ENCODE data around the gene MALRD1.
"Not testable (repeated sequence)": the region's sequence is repeated elsewhere in the genome, so short reads cannot be mapped to it uniquely, and the experiment has no call there.

The MALRD1 gene

DNA sequence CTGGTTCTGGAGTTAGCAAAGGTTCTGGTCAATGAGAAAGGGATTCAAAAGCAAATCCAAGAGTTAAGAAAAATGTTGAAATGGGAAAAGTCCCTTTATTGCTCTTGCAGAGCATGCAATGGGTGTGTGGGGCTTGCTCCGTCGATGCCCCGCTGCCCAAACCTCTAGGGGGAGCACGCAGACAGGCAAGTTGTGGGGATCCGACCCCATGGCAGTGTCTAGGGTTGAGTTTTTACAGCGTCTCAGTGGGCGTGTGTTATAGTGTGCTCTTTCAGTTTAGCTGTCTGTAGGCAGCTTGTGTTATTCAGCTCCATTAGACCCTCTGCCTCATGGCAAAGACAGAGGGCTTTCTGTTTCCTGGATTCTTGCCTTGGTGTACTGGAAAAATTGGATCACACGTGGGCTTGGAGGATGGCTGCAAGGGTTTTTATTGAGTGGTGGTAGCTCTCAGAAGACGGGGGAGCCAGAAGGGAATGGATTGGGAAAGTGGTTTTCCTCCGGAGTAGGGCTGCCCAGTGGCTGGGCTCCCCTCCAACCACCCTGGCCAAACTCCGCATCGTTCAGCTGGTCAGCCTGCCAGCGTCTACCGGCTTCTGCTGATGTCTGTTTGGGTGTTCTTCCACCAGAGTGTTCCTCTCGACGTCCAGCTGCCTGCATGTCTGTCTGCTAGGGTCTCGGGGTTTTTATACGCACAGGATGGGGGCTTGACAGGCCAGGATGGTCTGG lies 665.4 kb downstream of the MALRD1 start:
- H3K27me3 ChIP-seq (replicated peaks; ENCODE audit: control insufficient read depth, insufficient read depth, low read length) = no peaks in the 10 kb centered on the region
- no peaks in the 10 kb centered on the region for H3K4me1 ChIP-seq (ENCODE audit: control insufficient read depth, insufficient read depth, low read length)
- H3K36me3 ChIP-seq (ENCODE audit: control insufficient read depth, insufficient read depth, low read length, severe bottlenecking) = no peaks in the 10 kb centered on the region
- H3K4me3 ChIP-seq (ENCODE audit: low read length) = peak overlapping the region; percentile 42
- H3K9me3 ChIP-seq (ENCODE audit: control insufficient read depth, low read length) = peaks cover 20% of the 10 kb centered on the region
- no peak overlapping the region for H3K9ac ChIP-seq (ENCODE audit: low read length)
- no peak for DNase-seq (ENCODE audit: low read depth)

GRCh38 chr10:19719284-19719683 lies 670.7 kb downstream of the MALRD1 start:
- peak; percentile 41 for DNase-seq (ENCODE audit: low read depth)
- H3K4me3 ChIP-seq (ENCODE audit: low read length) = peak overlapping the region; percentile 65
- no peaks in the 10 kb centered on the region for H3K36me3 ChIP-seq (ENCODE audit: control insufficient read depth, insufficient read depth, low read length, severe bottlenecking)
- H3K27me3 ChIP-seq (replicated peaks; ENCODE audit: control insufficient read depth, insufficient read depth, low read length) = no peaks in the 10 kb centered on the region
- H3K9ac ChIP-seq (ENCODE audit: low read length) = no peak overlapping the region
- no peaks in the 10 kb centered on the region for H3K4me1 ChIP-seq (ENCODE audit: control insufficient read depth, insufficient read depth, low read length)
- no peaks in the 10 kb centered on the region for H3K9me3 ChIP-seq (ENCODE audit: control insufficient read depth, low read length)

DNA sequence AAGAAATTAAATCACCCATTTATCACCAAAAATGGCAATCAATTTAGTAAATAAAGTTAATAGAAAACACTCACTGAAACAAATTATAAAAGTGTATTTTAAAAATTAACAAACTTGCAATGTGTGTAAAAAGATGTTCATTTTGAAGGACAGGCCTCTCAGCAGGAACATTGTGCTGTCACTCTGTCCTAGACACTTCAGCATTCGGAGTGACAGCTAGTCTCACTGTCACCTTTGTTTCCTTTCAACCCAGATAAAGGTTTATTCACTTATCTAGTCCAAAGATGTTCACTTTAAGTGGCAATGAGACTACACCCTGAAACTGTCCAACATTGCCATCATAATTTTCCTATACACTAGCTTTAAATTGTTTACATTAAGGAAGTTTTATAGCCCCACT lies 675.7 kb downstream of the MALRD1 start:
- Histone ChIP-seq H3K27me3 (replicated peaks; ENCODE audit: control insufficient read depth, insufficient read depth, low read length) (no peaks in the 10 kb centered on the region), H3K9me3 (ENCODE audit: control insufficient read depth, low read length) (no peaks in the 10 kb centered on the region), H3K4me1 (ENCODE audit: control insufficient read depth, insufficient read depth, low read length) (no peaks in the 10 kb centered on the region), H3K36me3 (ENCODE audit: control insufficient read depth, insufficient read depth, low read length, severe bottlenecking) (no peaks in the 10 kb centered on the region), H3K4me3 (ENCODE audit: low read length) (no peak overlapping the region), H3K9ac (ENCODE audit: low read length) (no peak overlapping the region)
- DNase-seq (ENCODE audit: low read depth) = no peak

DNA sequence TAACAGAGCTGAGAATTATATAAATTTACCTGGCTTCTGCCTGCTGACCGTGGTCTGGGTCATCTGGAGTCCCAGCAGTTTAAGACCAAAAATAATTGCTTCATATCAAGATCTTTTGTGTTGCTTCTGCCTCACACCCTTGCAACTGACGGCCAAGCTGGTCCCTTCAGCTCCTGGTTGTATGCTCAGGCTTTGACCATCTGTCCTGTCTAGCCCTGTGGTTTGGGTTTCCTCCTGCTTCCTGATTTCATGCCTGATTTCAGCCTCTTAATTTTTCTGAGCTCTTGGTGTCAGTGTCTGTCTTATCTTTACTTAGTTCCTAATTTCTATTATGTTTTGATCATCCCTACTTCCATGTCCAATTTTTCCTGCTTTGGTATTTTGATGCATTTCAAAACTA lies 679.8 kb downstream of the MALRD1 start:
- Histone ChIP-seq H3K4me1 (ENCODE audit: control insufficient read depth, insufficient read depth, low read length) (peaks cover 10% of the 10 kb centered on the region), H3K27me3 (replicated peaks; ENCODE audit: control insufficient read depth, insufficient read depth, low read length) (no peaks in the 10 kb centered on the region), H3K9ac (ENCODE audit: low read length) (no peak overlapping the region), H3K36me3 (ENCODE audit: control insufficient read depth, insufficient read depth, low read length, severe bottlenecking) (no peaks in the 10 kb centered on the region), H3K4me3 (ENCODE audit: low read length) (no peak overlapping the region), H3K9me3 (ENCODE audit: control insufficient read depth, low read length) (no peaks in the 10 kb centered on the region)
- DNase-seq (ENCODE audit: low read depth) = no peak

- Histone ChIP-seq H3K4me3 (ENCODE audit: low read length) (no peak overlapping the region), H3K36me3 (ENCODE audit: control insufficient read depth, insufficient read depth, low read length, severe bottlenecking) (no peaks in the 10 kb centered on the region), H3K9ac (ENCODE audit: low read length) (no peak overlapping the region), H3K27me3 (replicated peaks; ENCODE audit: control insufficient read depth, insufficient read depth, low read length) (no peaks in the 10 kb centered on the region), H3K9me3 (ENCODE audit: control insufficient read depth, low read length) (no peaks in the 10 kb centered on the region), H3K4me1 (ENCODE audit: control insufficient read depth, insufficient read depth, low read length) (peaks cover 10% of the 10 kb centered on the region)
- no peak for DNase-seq (ENCODE audit: low read depth)
Observed at GRCh38 chr10:19728964-19729363, 680.4 kb downstream of the MALRD1 start.

GRCh38 chr10:19730167-19730906 lies 681.7 kb downstream of the MALRD1 start:
- Histone ChIP-seq H3K4me3 (ENCODE audit: low read length) (no peak overlapping the region), H3K36me3 (ENCODE audit: control insufficient read depth, insufficient read depth, low read length, severe bottlenecking) (no peaks in the 10 kb centered on the region), H3K27me3 (replicated peaks; ENCODE audit: control insufficient read depth, insufficient read depth, low read length) (no peaks in the 10 kb centered on the region), H3K9ac (ENCODE audit: low read length) (no peak overlapping the region), H3K9me3 (ENCODE audit: control insufficient read depth, low read length) (no peaks in the 10 kb centered on the region), H3K4me1 (ENCODE audit: control insufficient read depth, insufficient read depth, low read length) (peaks cover 10% of the 10 kb centered on the region)
- DNase-seq (ENCODE audit: low read depth) = peak; percentile 32

- Histone ChIP-seq H3K4me1 (ENCODE audit: control insufficient read depth, insufficient read depth, low read length) (peaks cover 10% of the 10 kb centered on the region), H3K27me3 (replicated peaks; ENCODE audit: control insufficient read depth, insufficient read depth, low read length) (no peaks in the 10 kb centered on the region), H3K4me3 (ENCODE audit: low read length) (no peak overlapping the region), H3K9me3 (ENCODE audit: control insufficient read depth, low read length) (no peaks in the 10 kb centered on the region), H3K36me3 (ENCODE audit: control insufficient read depth, insufficient read depth, low read length, severe bottlenecking) (no peaks in the 10 kb centered on the region), H3K9ac (ENCODE audit: low read length) (no peak overlapping the region)
- no peak for DNase-seq (ENCODE audit: low read depth)
Observed at GRCh38 chr10:19730907-19731217, 682.3 kb downstream of the MALRD1 start.

GRCh38 chr10:19731560-19731959 lies 683.0 kb downstream of the MALRD1 start:
- Histone ChIP-seq H3K27me3 (replicated peaks; ENCODE audit: control insufficient read depth, insufficient read depth, low read length) (no peaks in the 10 kb centered on the region), H3K36me3 (ENCODE audit: control insufficient read depth, insufficient read depth, low read length, severe bottlenecking) (no peaks in the 10 kb centered on the region), H3K9me3 (ENCODE audit: control insufficient read depth, low read length) (no peaks in the 10 kb centered on the region), H3K4me3 (ENCODE audit: low read length) (no peak overlapping the region), H3K4me1 (ENCODE audit: control insufficient read depth, insufficient read depth, low read length) (peaks cover 10% of the 10 kb centered on the region), H3K9ac (ENCODE audit: low read length) (no peak overlapping the region)
- DNase-seq (ENCODE audit: low read depth) = no peak

GRCh38 chr10:19738440-19738839 lies 689.8 kb downstream of the MALRD1 start:
- DNase-seq (ENCODE audit: low read depth) = no peak
- Histone ChIP-seq H3K4me3 (ENCODE audit: low read length) (no peak overlapping the region), H3K4me1 (ENCODE audit: control insufficient read depth, insufficient read depth, low read length) (no peaks in the 10 kb centered on the region), H3K27me3 (replicated peaks; ENCODE audit: control insufficient read depth, insufficient read depth, low read length) (no peaks in the 10 kb centered on the region), H3K9ac (ENCODE audit: low read length) (no peak overlapping the region), H3K9me3 (ENCODE audit: control insufficient read depth, low read length) (no peaks in the 10 kb centered on the region), H3K36me3 (ENCODE audit: control insufficient read depth, insufficient read depth, low read length, severe bottlenecking) (no peaks in the 10 kb centered on the region)

- H3K4me3 ChIP-seq (ENCODE audit: low read length); H3K9ac ChIP-seq (ENCODE audit: low read length); H3K36me3 ChIP-seq (ENCODE audit: control insufficient read depth, insufficient read depth, low read length, severe bottlenecking); DNase-seq (ENCODE audit: low read depth); H3K9me3 ChIP-seq (ENCODE audit: control insufficient read depth, low read length); H3K4me1 ChIP-seq (ENCODE audit: control insufficient read depth, insufficient read depth, low read length); H3K27me3 ChIP-seq (replicated peaks; ENCODE audit: control insufficient read depth, insufficient read depth, low read length): not testable (repeated sequence)
Observed at GRCh38 chr10:19739232-19739631, 690.6 kb downstream of the MALRD1 start.

DNA sequence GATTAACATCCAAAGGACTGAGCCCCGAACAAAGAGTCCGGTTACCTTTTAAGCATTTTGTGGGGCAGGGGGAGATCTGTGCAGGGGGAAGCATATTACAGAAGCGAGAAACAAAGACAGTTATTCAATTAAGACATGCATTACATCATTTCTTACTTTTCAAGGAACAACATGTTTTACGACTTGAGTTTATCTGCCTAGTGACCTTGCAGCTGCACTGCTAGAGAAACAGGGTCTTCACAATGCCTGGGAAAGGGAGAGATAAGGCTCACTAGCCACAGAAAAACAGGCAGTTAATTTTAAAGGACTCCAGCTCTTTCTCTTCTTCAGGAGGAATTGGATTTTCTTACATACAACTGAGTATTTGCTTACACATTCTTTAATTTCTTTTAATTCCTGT lies 693.5 kb downstream of the MALRD1 start:
- not testable (repeated sequence) for H3K9ac ChIP-seq (ENCODE audit: low read length); H3K9me3 ChIP-seq (ENCODE audit: control insufficient read depth, low read length); H3K27me3 ChIP-seq (replicated peaks; ENCODE audit: control insufficient read depth, insufficient read depth, low read length); H3K36me3 ChIP-seq (ENCODE audit: control insufficient read depth, insufficient read depth, low read length, severe bottlenecking); H3K4me1 ChIP-seq (ENCODE audit: control insufficient read depth, insufficient read depth, low read length); H3K4me3 ChIP-seq (ENCODE audit: low read length); DNase-seq (ENCODE audit: low read depth)

DNA sequence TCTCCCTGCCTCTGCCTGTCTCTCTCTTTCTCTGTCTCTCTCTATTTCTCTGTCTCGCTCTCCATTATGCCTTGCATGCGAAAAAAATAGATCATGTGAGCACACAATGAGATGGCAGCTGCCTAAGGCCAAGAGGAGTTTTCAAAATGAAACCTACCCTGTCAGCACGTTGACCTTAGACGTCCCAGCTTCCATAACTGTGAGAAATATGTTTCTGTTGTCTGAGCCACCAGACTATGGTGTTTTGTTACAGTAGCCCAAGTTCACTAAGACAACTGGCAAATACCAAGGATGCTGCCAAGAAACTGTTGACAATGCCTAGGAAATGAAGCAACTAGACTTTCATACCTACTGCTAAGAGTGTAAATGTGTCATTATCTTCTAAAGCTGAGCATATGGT lies 697.1 kb downstream of the MALRD1 start:
- Histone ChIP-seq H3K9me3 (ENCODE audit: control insufficient read depth, low read length) (no peaks in the 10 kb centered on the region), H3K36me3 (ENCODE audit: control insufficient read depth, insufficient read depth, low read length, severe bottlenecking) (no peaks in the 10 kb centered on the region), H3K4me3 (ENCODE audit: low read length) (no peak overlapping the region), H3K4me1 (ENCODE audit: control insufficient read depth, insufficient read depth, low read length) (peaks cover 4% of the 10 kb centered on the region), H3K9ac (ENCODE audit: low read length) (no peak overlapping the region), H3K27me3 (replicated peaks; ENCODE audit: control insufficient read depth, insufficient read depth, low read length) (no peaks in the 10 kb centered on the region)
- no peak for DNase-seq (ENCODE audit: low read depth)

Data from adipocyte (in vitro differentiated cells).